SK-MEL-5 (cell line): ENCODE measurements around the gene RRP15. TPM values are rescaled to one million over a fixed set of nuclear protein-coding genes. Genes with fewer than 3 reads are reported as not detected.

Experiments used
- DNase-seq: peaks from one replicate; pipeline ENCODE4 v3.0.0-alpha.2; 2016; ENCODE audit warnings: low read depth, low spot score
- in situ Hi-C: cut with HindIII; loops from 2 replicates; pipeline ENCODE4 v1.10.0; 2016; ENCODE audit warnings: low sequenced_read_pairs, high pct_unique_total_duplicates, low pct_unique_long_range_greater_than_20kb
- small RNA-seq, 2 experiments: library from RNA; depleted of rRNA; stranded (forward); fragments of <200 nt; gene quantifications; one replicate each; pipeline ENCODE3, GENCODE V24; 2014
- total RNA-seq: library from RNA; depleted of rRNA; stranded (reverse); fragments of >200 nt; shearing (Covaris generic); gene quantifications from 2 replicates; pipeline ENCODE4 v1.2.3, GENCODE V29; 2014; rRNA removed

Gene RRP15
- total RNA-seq, 1 experiment from 2014 or later = 16.2 TPM

GRCh38 chr1:218368686-218369085 is 83.6 kb downstream of the RRP15 start:
- no peak for DNase-seq
- in situ Hi-C loops = no loop called here

GRCh38 chr1:218369688-218370511 is 84.8 kb downstream of the RRP15 start:
- in situ Hi-C loops = no loop called here
- DNase-seq = no peak

GRCh38 chr1:218371927-218372672 is 87.0 kb downstream of the RRP15 start:
- in situ Hi-C loops = no loop called here

GRCh38 chr1:218374401-218375353 is 89.6 kb downstream of the RRP15 start:
- in situ Hi-C loops = no loop called here
- DNase-seq = no peak

More at GRCh38 chr1:218371927-218372672, 87.0 kb downstream of the RRP15 start:
- peak; percentile 84 for DNase-seq

- in situ Hi-C loops = no loop called here
- DNase-seq = no peak
These were observed 91.6 kb downstream of the RRP15 start for GRCh38 chr1:218376722-218377121.

GRCh38 chr1:218377143-218377660 is 92.1 kb downstream of the RRP15 start:
- in situ Hi-C loops = no loop called here
- peak; percentile 56 for DNase-seq

- in situ Hi-C loops = no loop called here
- DNase-seq = no peak
These were observed 95.3 kb downstream of the RRP15 start for GRCh38 chr1:218380125-218380977.

- in situ Hi-C loops = no loop called here
- no peak for DNase-seq
These were observed 97.2 kb downstream of the RRP15 start for GRCh38 chr1:218382261-218382660.

GRCh38 chr1:218383051-218383450 is 98.0 kb downstream of the RRP15 start:
- DNase-seq = no peak
- in situ Hi-C loops = no loop called here

GRCh38 chr1:218383681-218384080 is 98.6 kb downstream of the RRP15 start:
- in situ Hi-C loops = no loop called here
- no peak for DNase-seq

- no peak for DNase-seq
- in situ Hi-C loops = no loop called here
These were observed 99.5 kb downstream of the RRP15 start for GRCh38 chr1:218384581-218384993.

Small RNA genes within 50 kb of the gene (small RNA-seq; reads per million reads assigned to genes)
- 0 reads per million in 2 experiments for gene AC096638.1

Other genes starting within 250 kb of the RRP15 start
- gene TGFB2, start 60.0 kb downstream of the RRP15 start, total RNA-seq = 1.8 and 2.1 TPM in 2 replicates